HG03565 (cell line): ENCODE measurements around the gene SP140.
"Not testable (repeated sequence)": the region's sequence is repeated elsewhere in the genome, so short reads cannot be mapped to it uniquely, and the experiment has no call there.

Experiments
- ATAC-seq: cut with Tn5 transposase; IDR thresholded peaks from one replicate; pipeline ENCODE4 v1.9.1; 2021; ENCODE audit warnings: mild to moderate bottlenecking, moderate library complexity; ENCODE audit not compliant: unreplicated experiment

SP140 gene

DNA sequence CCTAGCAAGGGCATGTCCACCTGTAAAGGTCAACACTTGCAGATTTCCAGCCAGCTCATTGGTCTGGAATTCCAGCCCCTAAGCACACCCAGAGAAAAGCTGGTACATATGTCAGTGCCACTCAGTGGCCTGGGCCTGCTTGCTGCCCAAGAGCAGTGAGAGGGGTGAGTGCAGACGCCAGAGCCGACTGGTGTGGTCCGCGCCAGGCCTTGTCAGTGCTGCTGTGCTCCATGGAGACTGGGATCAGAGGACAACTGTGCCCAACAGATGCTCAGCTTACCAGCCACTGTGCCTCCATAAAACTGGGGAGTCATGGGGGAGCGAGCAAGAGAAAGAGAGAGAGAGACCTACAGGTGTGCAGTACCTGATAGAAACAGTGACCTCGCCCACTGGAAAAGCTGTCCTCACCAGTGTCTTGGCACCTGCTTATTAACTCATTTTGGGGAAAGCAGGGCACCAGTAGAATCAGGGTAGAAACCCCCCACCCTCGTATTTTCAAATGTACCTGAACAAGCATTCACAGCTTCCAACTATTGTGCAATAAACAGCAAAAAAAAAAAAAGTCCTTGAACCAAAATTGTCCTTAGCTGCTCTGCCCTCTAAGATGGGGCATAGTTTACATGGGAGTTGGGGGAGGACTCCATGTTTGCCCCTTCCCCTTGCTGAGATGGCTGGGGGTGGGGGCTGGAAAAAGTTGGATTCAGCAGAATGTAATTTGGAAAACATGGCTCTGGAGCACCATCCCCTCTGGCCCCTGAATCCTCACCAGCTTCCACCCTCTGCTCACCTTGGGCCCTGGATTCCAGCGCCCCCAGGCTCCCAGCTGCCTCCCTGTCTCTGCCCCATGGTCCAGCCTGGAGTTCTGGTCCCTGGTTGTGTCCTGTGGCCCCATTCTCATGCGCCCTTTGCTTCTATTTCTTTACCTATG lies 100.0 kb downstream of the SP140 start:
- ATAC-seq = no peak

- peak; percentile 95 for ATAC-seq
Measured at GRCh38 chr2:230326453-230327417, 101.2 kb downstream of the SP140 start, which contains the start of gene SP140L. TSS of gene SP140L (plus strand) at chr2:230327193. CDS start at chr2:230327270, 77 bp downstream.

DNA sequence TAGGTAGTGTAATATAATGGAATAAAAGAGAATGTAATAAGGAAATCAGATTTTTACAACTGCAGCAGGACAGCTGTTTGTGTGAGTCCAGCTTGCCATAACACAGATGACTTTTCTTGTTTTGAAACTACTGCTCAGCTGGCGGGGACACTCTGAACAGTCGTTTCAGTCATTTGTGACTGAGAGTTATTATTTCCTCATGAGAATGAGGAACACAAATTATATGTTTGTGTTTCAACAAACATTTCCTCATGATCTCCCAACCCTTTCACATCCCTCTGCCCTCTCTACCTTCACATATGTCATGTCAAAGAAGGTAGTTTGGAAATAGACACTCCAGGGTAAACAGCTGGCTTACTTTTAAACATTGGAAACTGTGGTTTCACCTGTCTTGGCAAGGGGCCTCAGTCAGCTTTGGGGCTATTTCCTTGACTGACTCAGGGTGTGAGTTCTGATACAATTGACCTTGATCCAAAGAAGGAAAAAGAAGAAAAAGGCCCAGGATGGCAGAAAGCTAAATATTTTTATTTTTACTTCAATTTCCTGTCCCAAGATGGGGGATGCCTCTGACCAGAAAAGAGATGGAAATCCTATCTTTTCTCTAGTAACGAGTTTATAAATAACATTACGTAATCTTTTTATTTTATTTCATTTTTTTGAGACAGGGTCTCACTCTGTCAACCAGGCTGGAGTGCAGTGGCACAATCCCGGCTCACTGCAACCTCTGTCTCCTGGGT lies 102.0 kb downstream of the SP140 start:
- peak; percentile 28 for ATAC-seq

- no peak for ATAC-seq
Measured at GRCh38 chr2:230328155-230328458, 102.6 kb downstream of the SP140 start.

- no peak for ATAC-seq
Measured at GRCh38 chr2:230329946-230330605, 104.5 kb downstream of the SP140 start.

DNA sequence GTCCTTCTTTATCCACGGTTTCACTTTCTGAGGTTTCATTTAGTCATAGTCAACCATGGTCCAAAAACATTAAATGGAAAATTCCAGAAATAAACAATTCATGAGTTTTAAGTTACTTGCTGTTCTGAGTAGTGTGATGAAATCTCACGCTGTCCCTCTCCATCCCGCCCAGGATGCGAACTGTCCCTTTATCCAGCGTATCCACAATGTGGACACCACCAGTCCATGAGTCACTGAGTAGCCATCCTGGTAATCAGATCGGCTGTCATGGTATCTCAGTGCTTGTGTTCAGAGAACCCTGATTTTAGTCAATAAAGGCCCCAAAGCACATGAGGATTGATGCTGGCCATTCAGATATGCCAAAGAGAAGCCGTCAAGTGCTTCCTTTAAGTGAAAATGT lies 105.2 kb downstream of the SP140 start:
- no peak for ATAC-seq

DNA sequence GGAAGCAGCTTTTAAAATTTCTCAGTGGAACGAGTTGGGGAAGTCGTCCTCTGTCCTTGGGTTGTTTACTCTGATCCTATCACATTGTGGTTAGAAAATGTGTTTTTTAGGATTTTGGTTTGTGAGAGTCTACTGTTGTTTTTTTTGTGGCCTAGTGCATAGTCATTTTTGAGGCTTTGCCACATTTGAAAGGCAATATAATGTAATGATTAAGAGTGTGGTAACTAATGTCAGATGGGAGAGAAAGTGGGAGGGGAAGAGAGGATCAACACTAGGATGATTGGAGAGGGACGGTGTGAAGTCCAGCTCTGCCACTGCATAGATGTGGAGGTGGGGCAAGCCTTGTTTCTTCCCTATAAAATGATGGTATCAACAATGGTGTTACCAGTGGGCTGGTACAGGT lies 109.9 kb downstream of the SP140 start:
- no peak for ATAC-seq

DNA sequence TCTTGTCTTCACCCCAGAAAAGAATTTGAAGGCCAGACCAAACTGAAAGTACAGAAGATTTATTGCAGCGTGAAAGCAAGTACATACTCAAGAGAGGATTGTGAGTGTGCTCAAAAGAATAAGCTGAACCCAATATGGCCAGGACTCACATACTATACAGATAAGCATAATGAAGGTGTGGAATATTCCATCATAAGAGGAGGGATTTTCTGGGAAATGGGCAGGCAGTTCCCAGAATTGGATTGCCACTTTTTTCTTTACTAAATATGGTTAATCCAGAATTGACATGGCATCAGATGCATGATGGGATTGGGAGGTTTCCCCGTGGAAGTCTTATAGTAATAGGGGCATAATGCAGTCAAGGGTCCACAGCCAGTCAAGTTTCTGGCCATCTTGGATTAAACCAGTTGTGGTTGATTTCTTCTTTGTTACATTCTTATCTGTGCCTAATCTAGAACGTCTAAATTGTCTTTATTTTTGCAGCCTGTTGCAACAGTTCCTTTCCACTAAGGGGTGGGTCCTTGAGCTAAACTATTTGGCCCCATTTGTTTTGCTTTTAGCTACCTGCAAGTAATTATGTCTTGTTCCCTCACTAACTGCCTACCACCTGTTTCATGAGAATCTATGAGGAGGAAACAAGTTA lies 110.4 kb downstream of the SP140 start:
- ATAC-seq = no peak

GRCh38 chr2:230341936-230342528 lies 116.5 kb downstream of the SP140 start:
- ATAC-seq = not testable (repeated sequence)

DNA sequence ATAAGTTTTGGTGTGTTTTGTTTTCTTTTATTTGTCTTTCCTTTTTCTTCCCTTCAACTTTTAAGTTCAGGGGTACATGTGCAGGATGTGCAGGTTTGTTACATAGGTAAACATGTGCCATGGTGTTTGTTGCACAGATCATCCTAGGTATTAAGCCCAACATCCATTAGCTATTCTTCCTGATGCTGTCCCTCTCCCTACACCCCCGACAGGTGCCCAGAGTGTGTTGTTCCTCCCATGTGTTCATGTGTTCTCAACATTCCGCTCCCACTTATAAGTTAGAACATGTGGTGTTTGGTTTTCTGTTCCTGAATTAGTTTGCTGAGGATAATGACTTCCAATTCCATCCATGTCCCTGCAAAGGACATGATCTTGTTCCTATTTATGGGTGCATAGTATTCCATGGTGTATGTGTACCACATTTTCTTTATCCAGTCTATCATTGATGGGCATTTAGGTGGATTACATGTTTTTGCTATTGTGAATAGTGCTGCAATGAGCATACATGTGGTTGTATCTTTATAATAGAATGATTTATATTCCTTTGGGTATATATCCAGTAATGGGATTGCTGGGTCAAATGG lies 117.6 kb downstream of the SP140 start:
- ATAC-seq = not testable (repeated sequence)

GRCh38 chr2:230343747-230344146 lies 118.2 kb downstream of the SP140 start:
- no peak for ATAC-seq

GRCh38 chr2:230346465-230346864 lies 120.9 kb downstream of the SP140 start:
- no peak for ATAC-seq

- ATAC-seq = no peak
Measured at GRCh38 chr2:230346921-230347533, 121.5 kb downstream of the SP140 start.

DNA sequence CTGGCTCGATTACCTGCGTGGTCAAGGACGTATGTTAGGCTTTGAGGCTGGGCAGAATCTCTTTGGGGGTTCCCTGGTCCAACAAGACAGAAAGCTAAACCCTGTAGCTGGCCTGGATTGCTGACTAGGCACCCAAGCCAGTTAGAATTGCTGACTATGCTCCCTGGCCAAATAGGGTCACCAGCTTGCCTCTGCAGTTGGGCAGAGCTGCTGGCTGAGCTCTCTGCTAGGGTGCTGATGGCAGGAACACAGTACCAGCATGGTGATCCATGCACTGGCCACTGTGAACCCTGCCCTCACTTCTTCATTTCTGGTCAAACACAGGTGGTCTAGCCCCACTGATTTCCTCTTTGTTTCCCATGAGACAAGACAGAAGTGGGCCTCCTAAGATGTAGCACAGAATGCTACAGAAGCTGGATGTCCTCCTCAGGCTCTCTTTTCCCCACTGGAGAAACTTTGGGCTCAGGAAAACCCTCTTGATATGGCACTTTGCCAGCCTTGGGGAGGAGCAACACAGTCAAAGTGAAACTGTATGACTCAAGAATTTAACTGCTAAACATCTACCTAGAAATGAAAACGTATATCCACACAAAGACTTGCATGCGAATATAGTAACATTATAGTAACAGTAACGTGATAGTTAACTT lies 122.2 kb downstream of the SP140 start:
- ATAC-seq = no peak

GRCh38 chr2:230348787-230349186 lies 123.3 kb downstream of the SP140 start:
- no peak for ATAC-seq

DNA sequence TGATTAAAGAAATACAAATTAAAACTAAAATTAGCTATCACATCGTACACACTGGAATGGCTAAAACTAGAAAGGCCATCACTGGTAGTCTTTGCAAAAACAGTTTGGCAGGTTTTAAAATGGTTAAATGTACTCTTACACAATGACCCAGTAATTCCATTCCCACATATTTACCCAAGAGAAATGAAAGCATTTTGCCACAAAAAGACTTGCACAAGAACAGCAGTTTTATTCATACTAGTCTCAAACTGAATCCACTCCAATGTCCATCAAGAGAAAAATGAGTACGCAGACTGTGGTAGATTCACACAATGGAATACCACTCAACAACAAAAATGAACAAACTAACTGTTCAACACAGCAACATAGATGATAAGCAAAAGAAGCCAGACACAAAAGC lies 130.5 kb downstream of the SP140 start:
- no peak for ATAC-seq

DNA sequence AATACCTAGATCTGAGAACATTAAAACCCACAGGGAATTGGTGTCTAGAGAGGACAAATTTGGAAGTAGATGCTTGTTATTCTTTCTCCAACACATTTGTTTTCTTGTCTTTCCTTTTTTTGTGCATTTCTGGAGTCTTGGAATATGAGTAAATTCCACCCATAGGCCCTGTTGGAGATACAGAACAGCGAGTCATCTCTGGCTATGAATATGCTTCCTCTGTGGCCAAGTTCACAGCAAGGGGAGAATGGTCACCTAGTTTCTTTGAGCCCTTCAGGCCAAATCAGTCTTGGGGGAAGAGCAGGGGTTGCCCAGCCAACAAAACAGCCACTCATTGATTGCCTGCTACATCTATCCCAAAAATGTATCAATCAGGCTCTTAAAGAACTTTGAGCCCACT lies 132.8 kb downstream of the SP140 start:
- ATAC-seq = no peak

- ATAC-seq = no peak
Measured at GRCh38 chr2:230360028-230360427, 134.5 kb downstream of the SP140 start.
